RKO (cell line): ENCODE results near the gene LIX1L.
A peak's percentile ranks its signal among the peaks of the same experiment; 100 is the strongest.
"Not testable (repeated sequence)": the region's sequence is repeated elsewhere in the genome, so short reads cannot be mapped to it uniquely, and the experiment has no call there.

Experiments used
- DNase-seq: peaks from one replicate; pipeline ENCODE4 v3.0.0-alpha.2; 2016; ENCODE audit warnings: low spot score

The LIX1L gene

GRCh38 chr1:145936247-145936646 is 21.6 kb downstream of the LIX1L start:
- DNase-seq, result no peak

GRCh38 chr1:145935708-145936107 is 22.1 kb downstream of the LIX1L start:
- DNase-seq, result no peak

- DNase-seq, result not testable (repeated sequence)
Observed at GRCh38 chr1:145932522-145933009, 25.3 kb downstream of the LIX1L start.

GRCh38 chr1:145927916-145928643 is 29.7 kb downstream of the LIX1L start:
- no peak for DNase-seq

GRCh38 chr1:145927063-145927886 is 30.5 kb downstream of the LIX1L start, which contains the start of gene RBM8A:
TSS of gene RBM8A (minus strand) at chr1:145927484. CDS start at chr1:145927426, 58 bp downstream.
- DNase-seq, result peak; percentile 99

GRCh38 chr1:145926686-145927062 is 31.1 kb downstream of the LIX1L start:
- peak; percentile 25 for DNase-seq

GRCh38 chr1:145922266-145922665 is 35.6 kb downstream of the LIX1L start:
- DNase-seq, result no peak

GRCh38 chr1:145920297-145920696 is 37.5 kb downstream of the LIX1L start:
- not testable (repeated sequence) for DNase-seq

- DNase-seq, result peak; percentile 82
Observed at GRCh38 chr1:145918992-145919939, 38.6 kb downstream of the LIX1L start.

- DNase-seq, result peak; percentile 88
Observed at GRCh38 chr1:145918144-145918991, 39.4 kb downstream of the LIX1L start, which contains the start of gene PEX11B. TSS of gene PEX11B (minus strand) at chr1:145918717. CDS start at chr1:145918688, 29 bp downstream.

GRCh38 chr1:145917595-145917994 is 40.2 kb downstream of the LIX1L start:
- DNase-seq, result no peak

- peak; percentile 91 for DNase-seq
Observed at GRCh38 chr1:145916745-145917144, 41.1 kb downstream of the LIX1L start.

- DNase-seq, result no peak
Observed at GRCh38 chr1:145912128-145912641, 45.6 kb downstream of the LIX1L start.

- DNase-seq, result no peak
Observed at GRCh38 chr1:145908653-145909052, 49.2 kb downstream of the LIX1L start.

GRCh38 chr1:145906954-145907753 is 50.7 kb downstream of the LIX1L start:
- DNase-seq, result no peak

GRCh38 chr1:145901312-145902021 is 56.4 kb downstream of the LIX1L start:
- DNase-seq, result no peak

GRCh38 chr1:145898756-145899155 is 59.1 kb downstream of the LIX1L start:
- peak; percentile 20 for DNase-seq

GRCh38 chr1:145897969-145898368 is 59.8 kb downstream of the LIX1L start:
- no peak for DNase-seq

- no peak for DNase-seq
Observed at GRCh38 chr1:145895471-145895870, 62.3 kb downstream of the LIX1L start.
